GM21619 (cell line): ENCODE results near the gene RAB20.
"Not testable (repeated sequence)": the region's sequence is repeated elsewhere in the genome, so short reads cannot be mapped to it uniquely, and the experiment has no call there.

ENCODE experiments used
- ATAC-seq: cut with Tn5 transposase; IDR thresholded peaks from one replicate; pipeline ENCODE4 v1.9.1; 2021; ENCODE audit not compliant: unreplicated experiment

The RAB20 gene, protein sequence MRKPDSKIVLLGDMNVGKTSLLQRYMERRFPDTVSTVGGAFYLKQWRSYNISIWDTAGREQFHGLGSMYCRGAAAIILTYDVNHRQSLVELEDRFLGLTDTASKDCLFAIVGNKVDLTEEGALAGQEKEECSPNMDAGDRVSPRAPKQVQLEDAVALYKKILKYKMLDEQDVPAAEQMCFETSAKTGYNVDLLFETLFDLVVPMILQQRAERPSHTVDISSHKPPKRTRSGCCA

DNA sequence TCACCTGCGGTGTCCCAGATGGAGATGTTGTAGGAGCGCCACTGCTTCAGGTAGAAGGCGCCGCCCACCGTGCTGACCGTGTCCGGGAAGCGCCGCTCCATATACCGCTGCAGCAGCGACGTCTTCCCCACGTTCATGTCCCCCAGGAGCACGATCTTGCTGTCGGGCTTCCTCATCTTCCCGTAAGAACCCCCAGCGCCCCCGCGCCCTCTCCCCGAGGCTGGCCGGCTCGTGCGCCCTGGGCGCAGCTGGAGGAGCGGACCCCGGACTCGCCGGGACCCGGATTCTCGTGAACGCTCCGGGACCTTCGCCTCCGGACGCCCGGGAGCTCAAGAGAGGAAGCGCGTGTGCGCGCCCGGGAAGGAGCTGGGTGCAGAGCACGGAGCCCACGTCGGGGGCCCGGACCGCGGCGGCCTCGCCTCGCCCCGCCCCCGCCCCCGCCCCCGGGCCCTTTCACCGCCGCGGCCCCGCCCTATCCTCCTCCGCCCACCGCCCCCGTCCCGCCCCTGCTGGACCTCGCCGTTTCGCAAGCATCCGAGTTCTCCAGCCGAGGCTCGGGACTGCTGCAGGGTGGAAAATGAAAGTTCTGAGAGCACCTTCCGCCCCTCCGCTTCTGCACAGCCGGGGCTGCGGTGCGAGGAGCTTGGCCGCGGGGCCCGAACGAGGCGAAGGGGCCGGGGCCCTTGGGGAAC lies at the start of gene RAB20:
RAB20 (minus strand) TSS at position 379 of the 692 bp plus-strand sequence; CDS start at position 176, 203 bp downstream.
- peak; percentile 76 for ATAC-seq

DNA sequence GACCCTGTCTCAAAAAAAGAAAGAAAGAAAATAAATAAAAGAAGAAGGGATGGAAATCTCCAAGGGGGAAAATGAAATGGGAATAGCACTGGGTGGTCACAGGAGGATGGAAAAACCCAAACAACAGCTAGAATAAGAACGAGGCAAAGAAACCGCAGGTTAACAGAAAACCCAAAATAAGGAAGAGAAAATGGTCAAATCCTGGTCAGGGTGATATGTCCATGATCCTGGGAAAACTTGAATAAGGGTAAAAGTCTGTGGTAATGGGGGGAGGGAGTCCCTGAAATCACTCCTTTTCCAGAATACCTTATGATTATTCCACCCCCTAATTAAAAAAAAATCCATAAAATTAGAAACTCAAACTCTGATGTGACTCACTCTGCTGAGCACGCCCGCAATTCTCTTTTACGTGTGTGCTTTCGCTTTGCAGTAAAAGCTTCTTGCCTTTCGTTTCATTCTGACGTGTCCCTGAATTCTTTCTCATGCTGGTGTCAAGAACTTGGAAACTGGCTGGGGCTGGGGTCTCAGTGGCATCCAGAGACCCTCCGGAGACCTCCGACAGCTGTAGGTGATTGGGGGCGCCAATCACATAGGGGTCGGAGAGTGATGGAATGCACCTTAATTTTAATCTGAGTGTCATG lies 49.6 kb upstream of the RAB20 start:
- ATAC-seq: no peak

DNA sequence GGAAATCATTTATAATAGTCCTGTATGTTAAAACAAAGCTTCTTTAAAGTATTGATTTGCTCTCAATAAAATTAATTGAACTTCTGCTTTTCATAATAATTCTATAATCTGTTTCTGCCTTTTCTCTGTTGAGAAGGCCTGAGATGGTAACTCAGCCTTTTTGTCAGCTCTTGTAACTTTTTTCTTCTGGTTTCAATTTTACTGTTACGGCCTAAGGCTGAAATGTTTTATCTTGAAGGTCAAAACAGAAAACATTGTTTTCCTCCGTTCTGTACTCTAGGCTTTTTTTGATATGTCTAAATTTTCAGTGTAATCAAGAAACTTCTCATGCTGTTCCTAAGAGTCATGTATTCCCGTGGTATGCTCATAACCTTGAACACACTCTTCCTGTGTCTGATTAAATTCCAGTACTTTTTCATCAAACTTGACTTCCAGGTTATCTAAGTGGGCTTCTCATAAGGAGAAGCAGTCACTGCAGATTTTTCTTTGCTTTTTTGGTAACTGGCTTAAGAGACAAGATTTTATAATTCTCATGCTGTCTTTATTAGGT lies 46.2 kb upstream of the RAB20 start:
- ATAC-seq: no peak

DNA sequence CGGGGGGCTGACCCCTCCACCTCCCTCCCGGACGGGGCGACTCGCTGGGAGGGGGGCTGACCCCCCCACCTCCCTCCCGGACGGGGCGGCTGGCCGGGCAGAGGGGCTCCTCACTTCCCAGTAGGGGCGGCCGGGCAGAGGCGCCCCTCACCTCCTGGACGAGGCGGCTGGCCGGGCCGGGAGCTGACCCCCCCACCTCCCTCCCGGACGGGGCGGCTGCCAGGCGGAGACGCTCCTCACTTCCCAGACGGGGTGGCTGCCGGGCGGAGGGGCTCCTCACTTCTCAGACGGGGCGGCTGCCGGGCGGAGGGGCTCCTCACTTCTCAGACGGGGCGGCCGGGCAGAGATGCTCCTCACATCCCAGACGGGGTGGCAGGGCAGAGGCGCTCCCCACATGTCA lies 44.8 kb upstream of the RAB20 start:
- ATAC-seq: not testable (repeated sequence)

- no peak for ATAC-seq
Measured at GRCh38 chr13:110605132-110605531, 43.6 kb upstream of the RAB20 start.

GRCh38 chr13:110600980-110601379 lies 39.5 kb upstream of the RAB20 start:
- no peak for ATAC-seq

GRCh38 chr13:110600261-110600819 lies 38.8 kb upstream of the RAB20 start:
- ATAC-seq: no peak

GRCh38 chr13:110597041-110597689 lies 35.6 kb upstream of the RAB20 start:
- ATAC-seq: no peak

DNA sequence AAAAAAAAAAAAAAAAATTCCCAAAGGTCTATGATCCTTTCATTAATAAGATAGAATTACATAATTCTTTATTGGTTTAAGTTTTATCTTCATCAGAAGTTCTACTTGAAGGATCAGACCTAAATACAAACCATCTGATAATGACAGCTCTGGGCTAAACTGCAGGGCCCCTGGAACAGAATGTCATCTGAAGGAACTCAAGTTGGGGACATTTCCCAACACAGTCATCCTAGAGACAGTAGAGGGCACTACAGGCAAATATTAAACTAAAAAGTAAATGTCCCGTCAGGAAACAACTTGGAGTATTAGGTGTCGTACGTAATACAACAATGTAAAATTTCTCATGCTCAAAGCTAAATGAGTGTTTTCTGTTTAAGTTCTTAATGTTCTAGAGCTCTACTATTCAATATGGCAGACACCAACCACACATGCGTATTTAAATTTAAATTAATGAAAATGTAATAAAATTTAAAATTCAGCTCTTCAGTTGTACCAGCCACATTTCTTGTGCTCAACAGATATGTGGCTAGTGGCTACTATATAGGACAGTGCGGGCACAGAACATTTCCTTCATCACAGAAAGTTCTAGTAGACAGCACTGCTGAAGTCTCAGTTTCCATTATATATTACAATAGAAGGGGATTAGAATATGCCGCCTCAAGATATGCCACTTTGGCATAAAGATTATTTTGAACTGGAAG lies 32.1 kb upstream of the RAB20 start:
- ATAC-seq: peak; percentile 79

- ATAC-seq: no peak
Measured at GRCh38 chr13:110592665-110593064, 31.1 kb upstream of the RAB20 start.

DNA sequence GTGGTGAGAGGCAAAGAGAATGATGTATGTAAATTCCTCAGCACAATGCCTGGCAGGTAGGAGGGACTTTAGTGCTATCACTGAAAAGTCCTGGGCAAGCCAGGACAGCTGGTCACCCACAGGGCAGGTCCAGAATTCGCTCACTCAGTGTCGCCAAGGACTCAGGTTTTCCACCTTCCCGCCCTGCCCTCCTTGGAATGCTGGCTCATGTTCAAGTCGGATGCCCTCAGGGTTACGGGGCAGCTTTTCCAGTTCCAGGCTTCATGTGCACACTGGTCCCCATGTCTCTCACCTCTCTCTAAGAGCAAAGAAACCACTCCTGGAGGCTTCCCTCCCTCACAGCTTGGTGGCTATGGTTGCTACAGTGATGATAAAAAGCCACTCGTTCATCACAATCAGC lies 29.1 kb upstream of the RAB20 start:
- ATAC-seq: no peak

- no peak for ATAC-seq
Measured at GRCh38 chr13:110589793-110590390, 28.4 kb upstream of the RAB20 start.

- ATAC-seq: no peak
Measured at GRCh38 chr13:110583178-110583865, 21.8 kb upstream of the RAB20 start.

- ATAC-seq: no peak
Measured at GRCh38 chr13:110582421-110582954, 21.0 kb upstream of the RAB20 start.

DNA sequence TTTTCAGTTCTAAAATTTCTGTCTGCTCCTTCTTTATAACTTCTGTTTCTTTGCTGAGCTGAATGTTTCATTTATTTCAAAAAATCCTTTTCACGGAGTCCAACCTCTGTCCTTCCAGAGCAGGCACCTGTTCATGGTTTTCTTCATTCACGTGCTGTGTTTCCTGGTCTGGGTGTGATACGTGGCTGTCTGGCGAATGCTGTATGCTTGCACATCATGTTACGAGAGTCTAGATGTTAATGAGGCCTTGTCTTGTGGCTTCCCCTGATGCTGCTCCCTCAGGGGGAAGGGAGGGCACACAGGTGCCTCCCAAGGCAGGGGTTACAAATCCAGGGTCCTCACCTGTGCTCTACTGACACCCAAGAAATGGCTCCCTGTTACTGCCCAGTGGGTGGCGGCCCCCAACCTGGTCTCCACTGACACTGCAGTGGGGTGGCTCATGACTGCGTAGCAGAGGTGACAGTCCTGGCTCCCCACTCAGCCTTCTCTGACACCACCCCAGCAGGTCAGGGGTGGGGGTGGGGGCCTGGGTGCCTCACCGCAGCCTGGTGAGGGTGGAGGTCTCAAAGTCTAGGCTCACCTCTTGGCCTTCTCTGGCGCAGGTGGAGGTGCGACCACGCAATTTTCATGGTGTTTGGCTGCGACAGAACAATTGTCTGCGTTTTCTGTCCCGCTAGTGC lies 20.1 kb upstream of the RAB20 start:
- no peak for ATAC-seq

DNA sequence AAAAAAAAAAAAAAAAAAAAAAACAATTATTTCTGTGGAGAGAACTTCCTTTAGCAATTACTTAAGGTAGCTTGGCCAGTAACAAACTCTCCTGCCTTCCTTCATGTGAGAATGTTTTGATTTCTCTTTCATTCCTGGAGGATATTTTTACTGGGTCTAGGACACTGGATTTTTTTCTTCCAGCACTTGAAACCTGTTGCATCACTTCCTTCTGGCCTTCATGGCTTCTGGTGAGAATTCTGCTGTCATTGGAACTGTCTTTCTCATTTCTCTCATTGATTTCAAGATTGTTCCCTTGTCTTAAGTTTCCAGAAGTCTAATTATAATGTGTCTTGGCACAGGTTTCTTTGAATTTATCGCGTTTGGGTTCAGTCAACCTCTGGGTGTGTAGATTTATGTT lies 19.3 kb upstream of the RAB20 start:
- ATAC-seq: no peak

DNA sequence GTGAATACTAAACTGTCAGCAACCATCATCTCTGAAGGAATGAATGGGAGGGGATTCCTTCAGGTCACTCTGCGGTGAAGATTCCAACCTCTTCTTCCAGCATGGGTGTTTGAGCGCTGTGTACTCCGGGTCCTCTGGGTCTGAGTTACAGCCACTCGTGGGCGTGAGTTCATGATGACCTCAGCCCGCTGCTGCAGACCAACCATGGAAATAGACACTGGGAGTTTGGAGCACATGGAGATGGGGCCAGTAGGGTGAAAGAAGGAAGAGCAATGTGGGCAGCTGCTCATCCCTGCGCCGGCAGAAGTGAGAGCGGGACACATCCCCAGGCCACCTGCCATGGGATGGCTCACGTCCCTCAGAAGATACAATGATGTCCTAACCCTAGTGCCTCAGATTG lies 16.8 kb upstream of the RAB20 start:
- ATAC-seq: no peak

DNA sequence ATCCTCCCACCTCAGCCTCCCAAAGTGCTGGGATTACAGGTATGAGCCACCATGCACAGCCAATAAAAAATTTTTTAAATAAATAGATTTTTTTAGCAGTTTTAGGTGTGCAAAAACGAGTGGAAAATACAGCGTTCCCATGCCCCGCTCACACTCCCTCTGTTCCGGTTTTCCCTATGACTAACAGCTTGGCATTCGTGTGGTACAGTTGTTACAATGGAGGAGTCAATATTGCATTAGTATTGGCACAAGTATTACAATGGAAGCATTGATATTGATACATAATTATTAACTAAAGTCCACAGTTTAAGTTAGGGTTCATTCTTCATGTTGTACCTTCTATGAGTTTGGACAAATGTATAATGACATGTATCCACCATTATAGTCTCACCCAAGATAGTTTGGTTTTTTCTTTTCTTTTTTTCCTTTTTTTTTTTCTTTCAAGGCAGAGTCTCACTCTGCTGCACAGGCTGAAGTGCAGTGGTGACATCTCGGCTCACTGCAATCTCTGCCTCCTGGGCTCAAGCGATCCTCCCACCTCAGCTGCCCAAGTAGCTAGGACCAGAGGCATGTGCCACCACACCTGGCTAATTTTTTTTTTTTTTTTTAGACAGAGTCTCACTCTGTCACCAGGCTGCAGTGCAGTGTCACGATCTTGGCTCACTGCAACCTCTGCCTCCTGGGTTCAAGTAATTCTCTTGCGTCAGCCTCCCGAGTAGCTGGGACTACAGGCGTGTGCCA lies 15.4 kb upstream of the RAB20 start:
- ATAC-seq: no peak
